ENCODE measurements around the gene LCK. TPM values are rescaled to one million over a fixed set of nuclear protein-coding genes. Genes with fewer than 3 reads are reported as not detected.
A peak's percentile ranks its signal among the peaks of the same experiment; 100 is the strongest.

LCK gene
- total and polyA plus RNA-seq, 7 donors: 0.10 to 0.89 (median 0.77) TPM

GRCh38 chr1:32241001-32241763 lies 9.9 kb upstream of the LCK start:
- intact Hi-C loops (cut with DNase I): no loop called here
- WGBS, 3 donors: 1 to 3% (median 2%) methylated on average over 45 to 55 of the region's 55 CpGs
- Histone ChIP-seq H3K27me3 (ENCODE audit: insufficient read depth in 3 of 3, low read length in 2 of 3) (no peaks in the 10 kb centered on the region), H3K4me1 (peaks cover 14% of the 10 kb centered on the region), H3K4me3 (peak overlapping the region; percentile 81), H3K9me3 (no peaks in the 10 kb centered on the region), H3K27ac (peak overlapping the region; percentile 72), H3K36me3 (ENCODE audit: insufficient read depth in 1 of 2, low read depth in 1 of 2) (no peaks in the 10 kb centered on the region)
- peak; percentile 73 to 83 for DNase-seq
- peak; percentile 88 to 90 (median 88) for ATAC-seq
- TF ChIP-seq, protein P1, sequence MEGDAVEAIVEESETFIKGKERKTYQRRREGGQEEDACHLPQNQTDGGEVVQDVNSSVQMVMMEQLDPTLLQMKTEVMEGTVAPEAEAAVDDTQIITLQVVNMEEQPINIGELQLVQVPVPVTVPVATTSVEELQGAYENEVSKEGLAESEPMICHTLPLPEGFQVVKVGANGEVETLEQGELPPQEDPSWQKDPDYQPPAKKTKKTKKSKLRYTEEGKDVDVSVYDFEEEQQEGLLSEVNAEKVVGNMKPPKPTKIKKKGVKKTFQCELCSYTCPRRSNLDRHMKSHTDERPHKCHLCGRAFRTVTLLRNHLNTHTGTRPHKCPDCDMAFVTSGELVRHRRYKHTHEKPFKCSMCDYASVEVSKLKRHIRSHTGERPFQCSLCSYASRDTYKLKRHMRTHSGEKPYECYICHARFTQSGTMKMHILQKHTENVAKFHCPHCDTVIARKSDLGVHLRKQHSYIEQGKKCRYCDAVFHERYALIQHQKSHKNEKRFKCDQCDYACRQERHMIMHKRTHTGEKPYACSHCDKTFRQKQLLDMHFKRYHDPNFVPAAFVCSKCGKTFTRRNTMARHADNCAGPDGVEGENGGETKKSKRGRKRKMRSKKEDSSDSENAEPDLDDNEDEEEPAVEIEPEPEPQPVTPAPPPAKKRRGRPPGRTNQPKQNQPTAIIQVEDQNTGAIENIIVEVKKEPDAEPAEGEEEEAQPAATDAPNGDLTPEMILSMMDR (IDR thresholded peaks at IDR 0.05): no peak

DNA sequence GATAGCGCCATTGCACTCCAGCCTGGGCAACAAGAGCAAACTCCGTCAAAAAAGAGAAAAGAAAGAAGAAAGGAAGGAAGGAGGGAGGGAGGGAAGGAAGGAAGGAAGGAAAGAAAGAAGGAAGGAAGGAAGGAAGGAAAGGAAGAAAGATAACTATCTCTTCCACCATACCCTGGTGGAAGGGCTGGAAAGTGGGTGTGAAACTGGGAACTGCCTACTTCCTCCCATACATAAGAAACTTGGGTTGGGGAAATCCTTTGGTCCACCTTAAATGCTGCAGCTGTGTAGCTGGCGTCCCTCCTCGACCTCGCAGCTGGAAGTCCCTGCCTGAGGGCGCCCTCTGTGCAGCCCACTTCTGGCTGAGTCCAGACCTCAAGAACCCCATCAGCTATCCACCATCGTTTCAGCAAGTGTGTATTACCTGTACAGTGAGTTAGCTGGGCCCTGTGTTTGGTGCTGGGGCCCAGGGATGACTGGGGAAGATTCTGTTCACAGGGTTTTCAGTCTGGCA lies 8.7 kb upstream of the LCK start:
- ATAC-seq (no peak), DNase-seq (peak; percentile 28 to 58)
- Histone ChIP-seq H3K36me3 (ENCODE audit: insufficient read depth in 1 of 2, low read depth in 1 of 2) (no peaks in the 10 kb centered on the region), H3K4me1 (peaks cover 26% of the 10 kb centered on the region), H3K27me3 (ENCODE audit: insufficient read depth in 3 of 3, low read length in 2 of 3) (no peaks in the 10 kb centered on the region), H3K4me3 (peak overlapping the region; percentile 33), H3K9me3 (no peaks in the 10 kb centered on the region), H3K27ac (peak overlapping the region; percentile 72)
- intact Hi-C loops (cut with DNase I): no loop called here
- TF ChIP-seq, protein P1 (IDR thresholded peaks at IDR 0.05): no peak
- WGBS, 3 donors: 36 to 42% (median 40%) methylated on average over 7 of the region's 7 CpGs

DNA sequence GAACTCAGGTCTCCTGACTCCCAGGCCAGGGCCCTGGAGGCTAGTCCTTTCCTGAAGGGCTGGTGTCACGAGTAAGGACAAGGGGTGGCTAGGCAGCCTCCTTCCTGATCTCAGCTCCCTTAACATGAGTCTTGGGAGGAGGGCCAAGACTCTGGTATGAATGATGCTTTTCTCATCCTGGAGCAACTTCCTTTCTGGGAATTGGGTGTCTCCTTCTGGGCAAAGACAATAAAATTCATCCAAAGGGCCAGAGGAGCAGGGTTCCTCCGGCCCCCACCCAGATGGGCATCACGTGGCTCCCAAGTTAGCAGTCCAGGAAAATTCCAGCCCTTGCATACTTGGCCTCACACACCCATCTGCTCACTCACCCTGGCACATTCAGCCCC lies 4.2 kb upstream of the LCK start, which contains the start of gene FAM167B:
Gene FAM167B (plus strand): TSS at position 335 of the 386 bp plus-strand sequence. CDS start 200 bp downstream, outside the sequence.
- Histone ChIP-seq H3K4me1 (peaks cover 28% of the 10 kb centered on the region), H3K36me3 (ENCODE audit: insufficient read depth in 1 of 2, low read depth in 1 of 2) (no peaks in the 10 kb centered on the region), H3K4me3 (peak within 1 kb of the TSS; percentile 35), H3K9me3 (no peaks in the 10 kb centered on the region), H3K27me3 (ENCODE audit: insufficient read depth in 3 of 3, low read length in 2 of 3) (no peaks in the 10 kb centered on the region), H3K27ac (peak within 1 kb of the TSS; percentile 53)
- 35 to 65% (median 52%) methylated on average over 3 of the region's 3 CpGs for WGBS, 3 donors
- intact Hi-C loops (cut with DNase I): no loop called here
- peak in 3 of 4 donors; percentile 25 to 40 (median 33) for ATAC-seq
- peak; percentile 65 to 66 for DNase-seq
- TF ChIP-seq, protein P1 (IDR thresholded peaks at IDR 0.05): no peak

DNA sequence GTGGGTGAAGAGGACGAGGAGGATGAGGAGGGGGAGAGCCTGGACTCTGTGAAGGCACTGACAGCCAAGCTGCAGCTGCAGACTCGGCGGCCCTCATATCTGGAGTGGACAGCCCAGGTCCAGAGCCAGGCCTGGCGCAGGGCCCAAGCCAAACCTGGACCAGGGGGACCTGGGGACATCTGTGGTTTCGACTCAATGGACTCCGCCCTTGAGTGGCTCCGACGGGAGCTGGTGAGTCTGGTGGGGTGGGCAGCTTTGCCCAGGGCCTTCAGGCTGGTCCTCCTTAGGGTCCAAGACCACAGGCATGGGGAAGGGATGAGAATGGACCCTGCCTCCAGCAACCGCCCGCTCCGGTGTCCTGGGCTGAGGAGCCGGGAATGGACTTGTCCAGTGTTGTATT lies 3.6 kb upstream of the LCK start:
- ATAC-seq (peak in 2 of 4 donors; percentile 4 to 24), DNase-seq (peak; percentile 23 to 59)
- H3K9me3 ChIP-seq: no peaks in the 10 kb centered on the region
- peaks cover 0 to 2% (median 0%) of the 10 kb centered on the region in 3 donors for H3K27me3 ChIP-seq (ENCODE audit: insufficient read depth in 3 of 3, low read length in 2 of 3)
- intact Hi-C loops (cut with DNase I): no loop called here
- H3K36me3 ChIP-seq (ENCODE audit: insufficient read depth in 1 of 2, low read depth in 1 of 2): no peaks in the 10 kb centered on the region
- 50 to 56% (median 54%) methylated on average over 11 to 12 of the region's 12 CpGs for WGBS, 3 donors
- TF ChIP-seq, protein P1 (IDR thresholded peaks at IDR 0.05): no peak
- H3K4me3 ChIP-seq: peak overlapping the region; percentile 35
- H3K27ac ChIP-seq: peak overlapping the region; percentile 53
- H3K4me1 ChIP-seq: peaks cover 28% of the 10 kb centered on the region
